Nephron progenitor cell (in vitro differentiated cells): ENCODE measurements around the gene NKTR.
A peak's percentile ranks its signal among the peaks of the same experiment; 100 is the strongest.

Experiments used
- DNase-seq: peaks from one replicate; pipeline ENCODE4 v3.0.0; 2021
- H3K27ac Mint-ChIP-seq: 2 replicates; pipeline ENCODE4 v1.8.0; 2021; ENCODE audit warnings: mild to moderate bottlenecking, moderate library complexity, mixed read lengths
- H3K27me3 Mint-ChIP-seq: 2 replicates; pipeline ENCODE4 v1.8.0; 2021; ENCODE audit warnings: mild to moderate bottlenecking, low read depth, mixed read lengths; ENCODE audit not compliant: poor library complexity
- H3K36me3 Mint-ChIP-seq: 2 replicates; pipeline ENCODE4 v1.8.0; 2021; ENCODE audit warnings: low read depth, mixed read lengths
- H3K4me1 Mint-ChIP-seq: 2 replicates; pipeline ENCODE4 v1.8.0; 2021; ENCODE audit warnings: mixed read lengths
- H3K4me3 Mint-ChIP-seq: 2 replicates; pipeline ENCODE4 v1.8.0; 2021; ENCODE audit warnings: mild to moderate bottlenecking, moderate library complexity, mixed read lengths
- H3K9me3 Mint-ChIP-seq: 2 replicates; pipeline ENCODE4 v1.8.0; 2021; ENCODE audit warnings: mild to moderate bottlenecking, moderate library complexity, mixed read lengths
- TF ChIP-seq, protein P1 (sequence below): fragments of 200-600 bp; sonication (generic); IDR thresholded peaks from 2 replicates; pipeline ENCODE4 v1.5.0; 2021; ENCODE audit warnings: antibody characterized with exemption

Gene NKTR

GRCh38 chr3:42613462-42613861, 13.0 kb downstream of the NKTR start:
- no peaks in the 10 kb centered on the region for H3K9me3 Mint-ChIP-seq
- no peak for DNase-seq
- TF ChIP-seq, protein P1, sequence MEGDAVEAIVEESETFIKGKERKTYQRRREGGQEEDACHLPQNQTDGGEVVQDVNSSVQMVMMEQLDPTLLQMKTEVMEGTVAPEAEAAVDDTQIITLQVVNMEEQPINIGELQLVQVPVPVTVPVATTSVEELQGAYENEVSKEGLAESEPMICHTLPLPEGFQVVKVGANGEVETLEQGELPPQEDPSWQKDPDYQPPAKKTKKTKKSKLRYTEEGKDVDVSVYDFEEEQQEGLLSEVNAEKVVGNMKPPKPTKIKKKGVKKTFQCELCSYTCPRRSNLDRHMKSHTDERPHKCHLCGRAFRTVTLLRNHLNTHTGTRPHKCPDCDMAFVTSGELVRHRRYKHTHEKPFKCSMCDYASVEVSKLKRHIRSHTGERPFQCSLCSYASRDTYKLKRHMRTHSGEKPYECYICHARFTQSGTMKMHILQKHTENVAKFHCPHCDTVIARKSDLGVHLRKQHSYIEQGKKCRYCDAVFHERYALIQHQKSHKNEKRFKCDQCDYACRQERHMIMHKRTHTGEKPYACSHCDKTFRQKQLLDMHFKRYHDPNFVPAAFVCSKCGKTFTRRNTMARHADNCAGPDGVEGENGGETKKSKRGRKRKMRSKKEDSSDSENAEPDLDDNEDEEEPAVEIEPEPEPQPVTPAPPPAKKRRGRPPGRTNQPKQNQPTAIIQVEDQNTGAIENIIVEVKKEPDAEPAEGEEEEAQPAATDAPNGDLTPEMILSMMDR: peak; percentile 37
- no peaks in the 10 kb centered on the region for H3K27me3 Mint-ChIP-seq
- H3K36me3 Mint-ChIP-seq: peaks cover 54% of the 10 kb centered on the region
- no peak overlapping the region for H3K27ac Mint-ChIP-seq
- H3K4me1 Mint-ChIP-seq: no peaks in the 10 kb centered on the region
- no peak overlapping the region for H3K4me3 Mint-ChIP-seq

DNA sequence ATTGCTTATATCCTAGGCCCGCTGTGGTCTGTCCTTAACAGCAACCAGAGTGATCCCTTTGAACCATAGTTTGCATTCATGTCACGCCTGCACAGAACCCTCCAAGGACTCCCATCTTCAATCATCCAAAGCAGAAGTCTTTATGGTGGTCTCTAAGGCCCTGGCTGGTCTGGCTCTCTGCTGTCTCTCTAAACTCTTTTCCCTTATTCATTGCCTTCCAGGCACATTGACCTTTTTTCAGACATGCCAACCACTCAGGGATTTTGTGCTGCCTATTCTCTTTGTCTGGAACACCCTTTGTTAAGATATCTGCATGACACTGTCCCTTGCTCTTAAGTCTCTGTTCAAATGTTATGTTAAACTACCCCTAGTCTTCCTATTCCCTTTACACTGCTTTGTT, 31.1 kb downstream of the NKTR start:
- Mint-ChIP-seq H3K4me3 (no peak overlapping the region), H3K27ac (peak overlapping the region; percentile 42), H3K4me1 (no peaks in the 10 kb centered on the region), H3K9me3 (no peaks in the 10 kb centered on the region), H3K27me3 (no peaks in the 10 kb centered on the region), H3K36me3 (peaks cover 57% of the 10 kb centered on the region)
- TF ChIP-seq, protein P1: no peak
- DNase-seq: no peak

DNA sequence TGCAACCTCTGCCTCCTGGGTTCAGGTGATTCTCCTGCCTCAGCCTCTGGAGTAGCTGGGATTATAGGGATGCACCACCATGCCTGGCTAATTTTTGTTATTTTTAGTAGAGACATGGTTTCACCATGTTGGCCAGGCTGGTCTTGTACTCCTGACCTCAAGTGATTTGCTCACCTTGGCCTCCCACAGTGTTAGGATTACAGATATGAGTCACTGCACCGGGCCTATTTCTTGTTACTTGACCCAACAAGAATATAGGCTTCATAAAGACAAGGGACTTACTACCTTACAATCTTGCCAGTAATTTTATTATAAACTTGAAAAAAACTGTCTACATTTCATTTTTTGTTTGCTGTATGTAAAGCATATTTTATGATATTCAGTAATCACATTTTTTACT, 31.7 kb downstream of the NKTR start:
- TF ChIP-seq, protein P1: no peak
- H3K36me3 Mint-ChIP-seq: peaks cover 56% of the 10 kb centered on the region
- no peaks in the 10 kb centered on the region for H3K9me3 Mint-ChIP-seq
- no peak overlapping the region for H3K27ac Mint-ChIP-seq
- H3K4me3 Mint-ChIP-seq: no peak overlapping the region
- H3K27me3 Mint-ChIP-seq: no peaks in the 10 kb centered on the region
- H3K4me1 Mint-ChIP-seq: no peaks in the 10 kb centered on the region
- no peak for DNase-seq

- DNase-seq: no peak
- no peaks in the 10 kb centered on the region for H3K27me3 Mint-ChIP-seq
- H3K4me3 Mint-ChIP-seq: no peak overlapping the region
- no peaks in the 10 kb centered on the region for H3K9me3 Mint-ChIP-seq
- TF ChIP-seq, protein P1: no peak
- H3K27ac Mint-ChIP-seq: no peak overlapping the region
- peaks cover 52% of the 10 kb centered on the region for H3K36me3 Mint-ChIP-seq
- H3K4me1 Mint-ChIP-seq: no peaks in the 10 kb centered on the region
Observed at GRCh38 chr3:42633544-42633943, 33.1 kb downstream of the NKTR start.

- Mint-ChIP-seq H3K4me1 (no peaks in the 10 kb centered on the region), H3K4me3 (no peak overlapping the region), H3K27me3 (no peaks in the 10 kb centered on the region), H3K36me3 (peaks cover 45% of the 10 kb centered on the region), H3K9me3 (no peaks in the 10 kb centered on the region), H3K27ac (no peak overlapping the region)
- TF ChIP-seq, protein P1: no peak
- DNase-seq: no peak
Observed at GRCh38 chr3:42635111-42635510, 34.6 kb downstream of the NKTR start.

- TF ChIP-seq, protein P1: no peak
- no peak for DNase-seq
- Mint-ChIP-seq H3K27me3 (no peaks in the 10 kb centered on the region), H3K4me3 (no peak overlapping the region), H3K9me3 (no peaks in the 10 kb centered on the region), H3K4me1 (no peaks in the 10 kb centered on the region), H3K27ac (no peak overlapping the region), H3K36me3 (peaks cover 42% of the 10 kb centered on the region)
Observed at GRCh38 chr3:42637001-42637400, 36.5 kb downstream of the NKTR start.
